HEK293T (cell line): ENCODE measurements around the gene HEMK1.
A peak's percentile ranks its signal among the peaks of the same experiment; 100 is the strongest.

Experiments
- CTCF ChIA-PET: fragments of 350-600 bp; formaldehyde crosslinking; extraction: SDS; loops from one replicate; lab custom pipeline; 2021; ENCODE audit warnings: antibody characterized with exemption, inconsistent platforms; lab: Yijun Ruan, JAX
- POLR2A ChIA-PET: fragments of 350-600 bp; formaldehyde crosslinking; extraction: SDS; loops from one replicate; lab custom pipeline; 2020; ENCODE audit warnings: antibody characterized with exemption, inconsistent platforms; lab: Yijun Ruan, JAX
- DNase-seq: peaks from one replicate; pipeline ENCODE4 v3.0.0; 2012; ENCODE audit warnings: mixed read lengths; ENCODE audit errors: extremely low spot score
- ARNT ChIP-seq: fragments of 450-650 bp; IDR thresholded peaks from 2 replicates; pipeline ENCODE4 v1.6.1; 2017; ENCODE audit warnings: mild to moderate bottlenecking
- BHLHE40 ChIP-seq: fragments of 450-650 bp; IDR thresholded peaks from 2 replicates; pipeline ENCODE4 v1.6.1; 2016; ENCODE audit warnings: mild to moderate bottlenecking, moderate library complexity, borderline replicate concordance
- CTBP1 ChIP-seq: fragments of 450-650 bp; IDR thresholded peaks from 2 replicates; pipeline ENCODE4 v1.6.1; 2016; ENCODE audit warnings: borderline replicate concordance
- ELF4 ChIP-seq: fragments of 450-650 bp; IDR thresholded peaks from 2 replicates; pipeline ENCODE4 v1.6.1; 2017; ENCODE audit warnings: antibody characterized with exemption
- FOXA1 ChIP-seq: fragments of 450-650 bp; IDR thresholded peaks from 2 replicates; pipeline ENCODE4 v1.6.1; 2016; ENCODE audit warnings: mild to moderate bottlenecking
- FOXK2 ChIP-seq: fragments of 450-650 bp; IDR thresholded peaks from 2 replicates; pipeline ENCODE4 v1.6.1; 2016; ENCODE audit warnings: mild to moderate bottlenecking
- FOXM1 ChIP-seq: fragments of 450-650 bp; IDR thresholded peaks from 2 replicates; pipeline ENCODE4 v1.6.1; 2017; ENCODE audit warnings: mild to moderate bottlenecking, borderline replicate concordance
- HDGF ChIP-seq: fragments of 450-650 bp; IDR thresholded peaks from 2 replicates; pipeline ENCODE4 v1.6.1; 2017; ENCODE audit warnings: antibody characterized with exemption, borderline replicate concordance
- L3MBTL2 ChIP-seq: fragments of 450-650 bp; conservative IDR thresholded peaks from 2 replicates; pipeline ENCODE4 v1.6.1; 2016; ENCODE audit warnings: mild to moderate bottlenecking
- LEF1 ChIP-seq: fragments of 450-650 bp; IDR thresholded peaks from 2 replicates; pipeline ENCODE4 v1.6.1; 2017; ENCODE audit warnings: mild to moderate bottlenecking, borderline replicate concordance
- NFRKB ChIP-seq: fragments of 450-650 bp; IDR thresholded peaks from 2 replicates; pipeline ENCODE4 v1.6.1; 2016; ENCODE audit warnings: mild to moderate bottlenecking, moderate library complexity
- SP1 ChIP-seq: fragments of 450-650 bp; IDR thresholded peaks from 2 replicates; pipeline ENCODE4 v1.6.1; 2017
- SUZ12 ChIP-seq: fragments of 450-650 bp; IDR thresholded peaks from 2 replicates; pipeline ENCODE4 v1.6.1; 2016; ENCODE audit warnings: mild to moderate bottlenecking
- TARDBP ChIP-seq: fragments of 450-650 bp; IDR thresholded peaks from 2 replicates; pipeline ENCODE4 v1.6.1; 2016
- ZNF384 ChIP-seq: fragments of 450-650 bp; IDR thresholded peaks from 2 replicates; pipeline ENCODE4 v1.6.1; 2016
- TF ChIP-seq, protein P1 (sequence below): fragments of 450-650 bp; IDR thresholded peaks from 2 replicates; pipeline ENCODE4 v1.6.1; 2016

HEMK1 gene

DNA sequence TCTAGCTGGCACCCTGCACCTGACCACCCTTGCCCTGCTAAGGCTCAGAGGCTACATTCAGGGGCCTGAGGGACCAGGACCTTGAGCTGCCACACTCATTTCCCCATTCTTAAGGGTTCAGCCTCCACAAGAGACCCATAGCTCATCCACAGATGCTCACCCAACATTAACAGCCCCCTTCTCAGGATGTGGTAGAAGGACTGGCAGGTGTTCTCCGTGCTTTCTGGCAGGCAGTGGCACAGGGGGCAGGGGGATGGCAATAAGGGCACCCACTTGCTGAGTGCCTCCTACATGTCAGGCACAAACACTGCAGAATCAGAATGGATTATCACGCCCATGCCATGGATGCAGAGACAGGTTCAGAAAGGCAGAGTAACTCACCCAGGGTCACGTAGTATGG lies 57.1 kb downstream of the HEMK1 start:
- POLR2A ChIA-PET, result no interaction called here
- TF ChIP-seq NFRKB (no peak), LEF1 (no peak), CTBP1 (no peak), ARNT (no peak), TARDBP (no peak), SP1 (no peak), ZNF384 (no peak), FOXM1 (no peak), L3MBTL2 (no peak), FOXK2 (no peak), HDGF (no peak), SUZ12 (no peak), FOXA1 (no peak), BHLHE40 (no peak), ELF4 (no peak)
- TF ChIP-seq, protein P1, sequence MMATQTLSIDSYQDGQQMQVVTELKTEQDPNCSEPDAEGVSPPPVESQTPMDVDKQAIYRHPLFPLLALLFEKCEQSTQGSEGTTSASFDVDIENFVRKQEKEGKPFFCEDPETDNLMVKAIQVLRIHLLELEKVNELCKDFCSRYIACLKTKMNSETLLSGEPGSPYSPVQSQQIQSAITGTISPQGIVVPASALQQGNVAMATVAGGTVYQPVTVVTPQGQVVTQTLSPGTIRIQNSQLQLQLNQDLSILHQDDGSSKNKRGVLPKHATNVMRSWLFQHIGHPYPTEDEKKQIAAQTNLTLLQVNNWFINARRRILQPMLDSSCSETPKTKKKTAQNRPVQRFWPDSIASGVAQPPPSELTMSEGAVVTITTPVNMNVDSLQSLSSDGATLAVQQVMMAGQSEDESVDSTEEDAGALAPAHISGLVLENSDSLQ, result no peak
- no peak for DNase-seq
- CTCF ChIA-PET, result interaction anchor here (0.9 kb wide), 1 partner anchor 26 kb away, joined by 6 read pairs; no protein-coding TSS in a partner anchor

DNA sequence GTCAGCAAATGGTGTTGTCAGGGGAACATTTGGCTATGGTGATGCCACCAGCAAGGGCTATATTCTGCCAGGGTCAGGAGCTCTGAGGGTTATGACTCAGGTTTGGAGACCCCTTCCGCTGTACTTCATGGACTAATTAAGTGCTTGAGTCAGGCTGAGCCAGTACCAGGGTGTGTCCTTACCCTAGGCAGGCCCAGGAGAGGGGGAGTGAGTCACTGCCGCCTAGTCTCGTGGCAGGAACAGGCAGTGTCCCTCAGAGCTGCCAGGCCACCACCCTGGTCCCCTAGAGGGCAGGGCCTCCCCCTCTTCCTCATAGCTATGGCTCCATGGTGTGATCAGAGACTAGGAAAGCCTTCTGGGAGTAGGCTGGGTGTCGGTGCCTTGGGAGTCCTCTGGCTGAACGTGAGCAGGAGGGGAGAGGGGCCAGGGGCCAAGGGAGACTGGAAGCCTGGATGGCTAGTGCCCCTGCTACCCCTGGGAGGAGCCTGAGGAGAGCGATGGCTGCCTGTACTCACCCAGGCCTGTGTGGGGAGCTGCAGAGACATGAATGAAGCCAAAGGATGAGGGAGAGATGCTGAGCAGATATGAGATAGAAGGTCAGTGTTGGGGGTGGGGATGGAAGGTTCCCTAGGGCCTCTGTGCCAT lies 58.2 kb downstream of the HEMK1 start:
- CTCF ChIA-PET, result interaction anchor here (0.8 to 1.5 kb wide), 5 partner anchors 8 to 762 kb away, joined by 3 to 4 read pairs (median 3); no protein-coding TSS in a partner anchor
- peak; percentile 33 for DNase-seq
- TF ChIP-seq ZNF384, result no peak
- no peak for TF ChIP-seq FOXM1
- no peak for TF ChIP-seq SUZ12
- no peak for TF ChIP-seq CTBP1
- no peak for TF ChIP-seq SP1
- TF ChIP-seq L3MBTL2, result no peak
- no peak for TF ChIP-seq BHLHE40
- TF ChIP-seq LEF1, result no peak
- no peak for TF ChIP-seq NFRKB
- TF ChIP-seq ELF4, result no peak
- TF ChIP-seq ARNT, result no peak
- TF ChIP-seq HDGF, result no peak
- no peak for TF ChIP-seq TARDBP
- POLR2A ChIA-PET, result interaction anchor here (0.7 to 1.3 kb wide), 3 partner anchors 10 to 352 kb away, joined by 3 read pairs; partner anchors contain the start of gene MAPKAPK3

DNA sequence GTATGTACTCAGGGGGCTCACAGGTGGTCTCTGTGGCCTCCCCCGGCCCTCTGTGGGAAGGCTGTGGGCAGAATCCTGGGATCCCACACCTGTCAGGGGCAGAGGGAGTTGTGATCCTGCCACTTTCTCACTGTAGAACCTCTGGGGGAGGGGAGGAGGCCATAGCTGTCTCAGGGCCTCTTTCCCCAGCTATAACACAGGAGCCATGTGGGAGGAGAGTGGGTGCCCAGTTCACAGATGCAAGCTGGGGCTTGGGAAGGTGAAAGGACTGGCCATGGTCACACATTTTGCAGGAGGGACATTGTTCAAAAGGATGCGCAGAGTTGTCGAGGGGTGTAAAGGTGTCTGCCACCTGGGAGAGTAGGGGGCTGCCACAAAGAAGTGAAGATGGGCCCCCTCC lies 59.3 kb downstream of the HEMK1 start:
- DNase-seq, result no peak
- ChIA-PET POLR2A (no interaction called here), CTCF (no interaction called here)
- TF ChIP-seq BHLHE40, result no peak
- TF ChIP-seq HDGF, result no peak
- TF ChIP-seq FOXM1, result no peak
- no peak for TF ChIP-seq CTBP1
- no peak for TF ChIP-seq LEF1
- no peak for TF ChIP-seq NFRKB
- no peak for TF ChIP-seq FOXK2

DNA sequence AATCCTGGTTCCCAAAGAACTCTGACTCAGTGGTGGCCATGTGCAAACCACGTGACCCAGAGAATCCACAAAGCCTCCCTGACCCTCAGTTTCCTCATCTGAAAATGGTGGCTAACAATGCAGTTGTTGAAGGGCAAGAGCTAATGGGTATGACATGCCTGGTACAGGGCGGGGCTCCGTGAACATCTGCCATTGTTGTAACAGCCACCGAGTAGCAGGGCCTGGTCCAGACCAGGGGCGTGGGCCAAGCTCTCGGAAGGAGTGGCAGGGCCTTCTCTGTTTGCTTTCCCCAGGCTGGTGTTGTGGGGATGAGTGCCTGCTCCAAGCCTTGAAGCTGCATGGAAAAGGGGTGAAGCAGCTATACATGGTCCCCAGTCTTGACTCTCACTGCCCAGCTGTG lies 61.1 kb downstream of the HEMK1 start:
- POLR2A ChIA-PET, result no interaction called here
- CTCF ChIA-PET, result interaction anchor here (1.0 to 2.2 kb wide), 3 partner anchors 23 to 760 kb away, joined by 3 to 15 read pairs (median 5); no protein-coding TSS in a partner anchor
- DNase-seq, result no peak
- TF ChIP-seq BHLHE40, result no peak
- no peak for TF ChIP-seq ZNF384
- no peak for TF ChIP-seq ELF4
- TF ChIP-seq FOXM1, result no peak
- no peak for TF ChIP-seq ARNT

DNA sequence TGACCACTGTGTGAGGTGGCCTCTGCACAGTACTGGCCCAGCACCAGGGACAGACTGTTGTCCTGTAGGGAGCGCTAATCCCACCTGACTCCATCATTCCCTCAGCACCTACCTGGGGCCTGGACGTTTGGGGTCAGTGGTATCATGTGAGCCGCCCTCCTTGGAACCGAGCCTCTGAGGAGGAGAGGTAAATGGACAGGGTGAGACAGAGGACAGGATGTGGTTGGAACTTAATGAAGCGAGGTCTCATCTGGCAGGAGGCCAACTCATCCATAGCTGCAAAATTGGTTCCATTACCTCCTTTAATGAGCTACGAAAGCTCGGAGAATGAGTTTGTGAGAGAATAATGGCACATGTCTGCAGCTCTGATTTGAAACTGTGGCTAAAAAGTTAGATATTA lies 61.6 kb downstream of the HEMK1 start:
- TF ChIP-seq LEF1 (no peak), FOXM1 (no peak), ELF4 (no peak), ZNF384 (no peak), HDGF (no peak), ARNT (no peak), TARDBP (no peak), L3MBTL2 (no peak), CTBP1 (no peak), SUZ12 (no peak), NFRKB (no peak), BHLHE40 (no peak)
- TF ChIP-seq, protein P1, result no peak
- POLR2A ChIA-PET, result no interaction called here
- DNase-seq, result no peak
- CTCF ChIA-PET, result interaction anchor here (0.6 to 2.2 kb wide), 4 partner anchors 22 to 759 kb away, joined by 3 to 15 read pairs (median 7); no protein-coding TSS in a partner anchor

DNA sequence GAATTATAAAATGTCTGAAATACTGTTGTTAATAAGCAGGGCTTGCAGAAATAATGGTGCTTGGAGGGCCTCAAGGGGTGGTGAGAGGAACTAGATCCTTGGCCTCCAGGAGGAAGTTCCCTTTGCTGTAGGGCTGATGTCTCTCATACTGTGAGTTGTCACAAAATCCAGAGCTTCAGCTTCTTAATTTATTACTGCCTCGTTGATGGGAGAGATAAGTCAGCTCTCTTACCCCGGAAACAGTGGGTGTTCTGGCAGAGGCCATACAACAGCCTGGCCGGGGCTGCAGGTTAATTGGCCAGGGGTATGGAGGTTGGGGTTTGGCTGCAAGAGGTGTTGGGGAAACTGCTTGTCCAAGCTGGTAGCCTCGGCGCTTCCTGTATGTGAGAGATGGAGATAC lies 63.1 kb downstream of the HEMK1 start:
- peak; percentile 28 for DNase-seq
- POLR2A ChIA-PET, result interaction anchor here (0.9 kb wide), 2 partner anchors 13 to 21 kb away, joined by 3 to 4 read pairs; partner anchors contain the start of gene CISH
- CTCF ChIA-PET, result interaction anchor here (0.6 to 2.4 kb wide), 4 partner anchors 16 to 757 kb away, joined by 3 to 15 read pairs (median 6); partner anchors contain the start of gene MAPKAPK3
- TF ChIP-seq SP1 (no peak), FOXM1 (no peak), ARNT (peak; percentile 99), NFRKB (no peak), FOXK2 (no peak)
- TF ChIP-seq, protein P1, result peak; percentile 66
